Progenitor cell of endocrine pancreas (in vitro differentiated cells): ENCODE results near the gene CLDND2. TPM values are rescaled to one million over a fixed set of nuclear protein-coding genes. Genes with fewer than 3 reads are reported as not detected.
A peak's percentile ranks its signal among the peaks of the same experiment; 100 is the strongest.
"Not testable (repeated sequence)": the region's sequence is repeated elsewhere in the genome, so short reads cannot be mapped to it uniquely, and the experiment has no call there.

Source experiments
- DNase-seq: peaks from one replicate; pipeline ENCODE4 v3.0.0; 2021; ENCODE audit warnings: low spot score; ENCODE audit not compliant: unreplicated experiment
- H3K27ac Mint-ChIP-seq: 2 replicates; pipeline ENCODE4 v1.8.0; 2021; ENCODE audit warnings: mild to moderate bottlenecking, moderate library complexity, mixed read lengths
- H3K27me3 Mint-ChIP-seq: 2 replicates; pipeline ENCODE4 v1.8.0; 2021; ENCODE audit warnings: mixed read lengths
- H3K36me3 Mint-ChIP-seq: 2 replicates; pipeline ENCODE4 v1.8.0; 2022; ENCODE audit warnings: mixed read lengths; ENCODE audit not compliant: insufficient read depth
- H3K4me1 Mint-ChIP-seq: 2 replicates; pipeline ENCODE4 v1.8.0; 2021; ENCODE audit warnings: low read depth, mixed read lengths
- H3K4me3 Mint-ChIP-seq: 2 replicates; pipeline ENCODE4 v1.8.0; 2021; ENCODE audit warnings: low read depth, mild to moderate bottlenecking, moderate library complexity, mixed read lengths
- H3K9me3 Mint-ChIP-seq: 2 replicates; pipeline ENCODE4 v1.8.0; 2021; ENCODE audit warnings: low read depth, mixed read lengths
- total RNA-seq: library from RNA; stranded (reverse); gene quantifications from 2 replicates; pipeline ENCODE4 v1.2.1, GENCODE V29; 2021
- TF ChIP-seq, protein P1 (sequence below): fragments of 200-600 bp; sonication (generic); IDR thresholded peaks from one replicate; pipeline ENCODE4 v1.5.0; 2021; ENCODE audit warnings: antibody characterized with exemption, mild to moderate bottlenecking; ENCODE audit not compliant: unreplicated experiment

Gene CLDND2
- total RNA-seq, 1 donor from 2014 or later: 1.4 TPM

DNA sequence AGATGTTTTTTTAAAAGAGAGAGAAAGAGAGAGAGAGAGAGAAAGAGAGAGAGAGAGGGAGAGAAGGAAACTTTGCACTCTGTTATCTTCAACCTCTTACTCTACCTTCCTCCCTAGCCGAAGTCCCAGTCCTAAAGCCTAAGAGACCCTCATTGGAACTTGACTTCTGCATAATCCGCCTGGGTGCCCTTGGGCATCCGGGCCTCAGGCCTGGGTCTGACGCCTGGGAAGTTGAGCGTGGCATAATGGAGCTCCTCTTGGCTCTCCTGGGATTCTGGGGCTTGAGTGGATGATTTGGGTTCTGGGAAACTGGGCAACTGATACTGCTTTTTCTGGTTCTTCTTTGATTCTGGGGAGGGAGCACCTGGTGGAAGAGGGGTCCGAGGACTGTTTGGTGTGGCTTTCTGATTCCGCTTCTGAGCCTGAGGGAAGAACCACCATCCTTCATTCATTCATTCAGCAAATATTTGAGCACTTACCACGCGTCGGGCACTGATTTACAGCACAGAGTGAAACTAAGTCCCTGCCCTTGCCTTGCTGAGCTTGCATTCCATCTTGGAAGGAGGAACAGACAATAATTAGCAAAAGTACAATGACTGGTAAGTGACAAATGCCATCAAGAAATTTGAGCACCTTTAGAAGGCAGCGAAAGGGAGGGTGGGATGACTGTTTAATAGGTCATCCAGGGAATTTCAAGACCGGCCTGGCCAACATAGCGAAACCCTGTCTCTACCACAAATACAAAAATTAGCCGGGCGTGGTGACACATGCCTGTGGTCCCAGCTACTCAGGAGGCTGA is 42.3 kb upstream of the CLDND2 start:
- H3K27me3 Mint-ChIP-seq: no peaks in the 10 kb centered on the region
- TF ChIP-seq, protein P1, sequence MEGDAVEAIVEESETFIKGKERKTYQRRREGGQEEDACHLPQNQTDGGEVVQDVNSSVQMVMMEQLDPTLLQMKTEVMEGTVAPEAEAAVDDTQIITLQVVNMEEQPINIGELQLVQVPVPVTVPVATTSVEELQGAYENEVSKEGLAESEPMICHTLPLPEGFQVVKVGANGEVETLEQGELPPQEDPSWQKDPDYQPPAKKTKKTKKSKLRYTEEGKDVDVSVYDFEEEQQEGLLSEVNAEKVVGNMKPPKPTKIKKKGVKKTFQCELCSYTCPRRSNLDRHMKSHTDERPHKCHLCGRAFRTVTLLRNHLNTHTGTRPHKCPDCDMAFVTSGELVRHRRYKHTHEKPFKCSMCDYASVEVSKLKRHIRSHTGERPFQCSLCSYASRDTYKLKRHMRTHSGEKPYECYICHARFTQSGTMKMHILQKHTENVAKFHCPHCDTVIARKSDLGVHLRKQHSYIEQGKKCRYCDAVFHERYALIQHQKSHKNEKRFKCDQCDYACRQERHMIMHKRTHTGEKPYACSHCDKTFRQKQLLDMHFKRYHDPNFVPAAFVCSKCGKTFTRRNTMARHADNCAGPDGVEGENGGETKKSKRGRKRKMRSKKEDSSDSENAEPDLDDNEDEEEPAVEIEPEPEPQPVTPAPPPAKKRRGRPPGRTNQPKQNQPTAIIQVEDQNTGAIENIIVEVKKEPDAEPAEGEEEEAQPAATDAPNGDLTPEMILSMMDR: no peak
- no peaks in the 10 kb centered on the region for H3K9me3 Mint-ChIP-seq
- no peak overlapping the region for H3K27ac Mint-ChIP-seq
- H3K4me3 Mint-ChIP-seq: no peak overlapping the region
- no peak for DNase-seq
- no peaks in the 10 kb centered on the region for H3K36me3 Mint-ChIP-seq
- no peaks in the 10 kb centered on the region for H3K4me1 Mint-ChIP-seq

DNA sequence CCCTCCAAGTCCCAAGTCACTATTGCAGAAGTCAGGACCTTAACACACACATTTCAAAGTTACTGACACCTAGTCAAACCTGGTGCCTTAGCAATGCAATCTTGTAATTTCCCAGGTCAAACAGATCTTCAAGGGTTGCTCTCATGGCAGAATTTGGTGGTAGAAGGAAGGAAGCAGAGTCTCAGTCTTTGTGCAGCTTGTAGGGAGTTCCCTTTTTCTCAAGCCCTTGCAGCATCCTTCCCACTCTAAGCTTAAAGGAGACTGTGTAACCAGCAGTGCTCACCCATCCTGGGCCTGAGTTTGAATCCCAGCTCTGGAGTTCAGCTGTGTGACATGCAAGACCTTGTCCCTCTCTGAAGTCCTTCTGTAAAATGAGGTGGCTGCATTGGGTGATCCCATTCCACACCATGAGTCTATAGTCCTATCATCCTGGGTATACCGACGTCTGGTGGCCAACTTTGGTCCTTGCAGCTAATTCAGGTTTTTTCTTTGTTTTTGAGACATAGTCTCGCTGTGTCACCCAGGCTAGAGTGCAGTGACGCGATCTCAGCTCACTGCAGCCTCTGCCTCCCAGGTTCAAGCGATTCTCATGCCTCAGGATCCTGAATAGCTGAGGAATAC is 38.8 kb upstream of the CLDND2 start:
- peaks cover 8% of the 10 kb centered on the region for H3K36me3 Mint-ChIP-seq
- no peaks in the 10 kb centered on the region for H3K4me1 Mint-ChIP-seq
- TF ChIP-seq, protein P1: peak; percentile 58
- no peak overlapping the region for H3K4me3 Mint-ChIP-seq
- H3K27me3 Mint-ChIP-seq: no peaks in the 10 kb centered on the region
- DNase-seq: no peak
- H3K9me3 Mint-ChIP-seq: peaks cover 10% of the 10 kb centered on the region
- H3K27ac Mint-ChIP-seq: no peak overlapping the region

DNA sequence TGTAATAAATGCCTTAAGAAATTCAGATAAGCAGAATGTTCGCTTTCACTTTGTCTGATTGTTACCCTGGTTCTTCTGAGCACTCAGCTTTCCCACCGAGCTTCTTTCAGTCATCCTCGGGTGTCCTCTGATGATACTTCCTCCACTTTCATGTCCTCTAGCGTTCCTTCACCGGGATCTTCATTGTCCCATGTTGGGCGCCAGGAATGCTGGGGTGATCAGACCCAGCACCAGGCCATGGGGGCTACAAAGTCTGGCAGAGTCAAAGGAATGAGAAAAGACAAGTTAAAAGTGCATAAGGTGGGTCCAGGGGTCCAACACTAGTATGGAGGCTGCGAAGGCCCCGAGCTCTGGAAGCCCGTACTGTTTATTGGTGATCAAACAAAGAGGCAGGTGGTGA is 33.3 kb upstream of the CLDND2 start:
- Mint-ChIP-seq H3K36me3 (peaks cover 12% of the 10 kb centered on the region), H3K4me1 (no peaks in the 10 kb centered on the region), H3K27me3 (no peaks in the 10 kb centered on the region), H3K4me3 (no peak overlapping the region), H3K27ac (no peak overlapping the region), H3K9me3 (peaks cover 18% of the 10 kb centered on the region)
- DNase-seq: no peak
- TF ChIP-seq, protein P1: no peak

DNA sequence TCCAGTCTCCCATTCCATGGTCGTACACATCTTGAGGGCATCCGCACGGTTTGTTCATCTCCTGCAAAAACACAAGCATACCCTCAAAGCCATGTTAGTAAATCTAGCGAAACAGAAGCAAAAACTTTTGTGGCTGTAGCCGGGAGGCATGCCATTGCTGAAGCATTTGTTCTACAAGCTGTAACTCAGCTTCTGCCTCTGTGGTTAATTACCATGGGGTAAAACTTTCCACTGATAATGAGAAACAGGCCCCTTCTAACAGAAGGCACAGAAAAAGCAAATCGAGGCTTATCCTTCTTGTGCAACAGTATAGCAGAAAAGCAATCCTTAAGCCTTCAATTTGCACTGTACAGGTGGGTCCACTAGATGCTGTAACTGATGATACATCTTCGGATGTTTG is 31.1 kb upstream of the CLDND2 start:
- peaks cover 18% of the 10 kb centered on the region for H3K9me3 Mint-ChIP-seq
- not testable (repeated sequence) for H3K27ac Mint-ChIP-seq, H3K27me3 Mint-ChIP-seq, H3K4me1 Mint-ChIP-seq, H3K4me3 Mint-ChIP-seq, DNase-seq
- peaks cover 12% of the 10 kb centered on the region for H3K36me3 Mint-ChIP-seq

DNA sequence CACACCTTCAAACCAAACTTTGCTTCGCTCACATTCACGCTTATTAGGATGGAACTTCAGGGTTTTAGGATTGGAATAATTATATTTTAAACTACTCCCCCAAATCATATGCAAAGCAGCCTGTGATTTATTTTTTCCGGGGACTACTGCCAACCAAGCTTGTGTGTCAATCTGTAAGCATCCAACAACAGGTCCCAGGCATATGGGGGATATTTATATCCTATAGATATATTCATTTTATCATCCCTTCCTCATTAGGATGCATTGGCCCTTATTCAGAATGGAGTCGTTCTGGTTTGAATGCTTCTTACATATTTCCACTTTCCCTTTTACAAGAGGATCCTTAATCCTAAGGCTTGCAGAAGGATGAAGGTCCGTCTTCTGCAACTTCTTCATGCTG is 30.4 kb upstream of the CLDND2 start:
- Mint-ChIP-seq H3K4me3 (no peak overlapping the region), H3K27me3 (no peaks in the 10 kb centered on the region), H3K27ac (no peak overlapping the region), H3K36me3 (peaks cover 12% of the 10 kb centered on the region), H3K9me3 (peaks cover 18% of the 10 kb centered on the region), H3K4me1 (peaks cover 4% of the 10 kb centered on the region)
- TF ChIP-seq, protein P1: no peak
- no peak for DNase-seq
